ENCODE measurements around the gene CDC37L1.
"Not testable (repeated sequence)": the region's sequence is repeated elsewhere in the genome, so short reads cannot be mapped to it uniquely, and the experiment has no call there.

The CDC37L1 gene

DNA sequence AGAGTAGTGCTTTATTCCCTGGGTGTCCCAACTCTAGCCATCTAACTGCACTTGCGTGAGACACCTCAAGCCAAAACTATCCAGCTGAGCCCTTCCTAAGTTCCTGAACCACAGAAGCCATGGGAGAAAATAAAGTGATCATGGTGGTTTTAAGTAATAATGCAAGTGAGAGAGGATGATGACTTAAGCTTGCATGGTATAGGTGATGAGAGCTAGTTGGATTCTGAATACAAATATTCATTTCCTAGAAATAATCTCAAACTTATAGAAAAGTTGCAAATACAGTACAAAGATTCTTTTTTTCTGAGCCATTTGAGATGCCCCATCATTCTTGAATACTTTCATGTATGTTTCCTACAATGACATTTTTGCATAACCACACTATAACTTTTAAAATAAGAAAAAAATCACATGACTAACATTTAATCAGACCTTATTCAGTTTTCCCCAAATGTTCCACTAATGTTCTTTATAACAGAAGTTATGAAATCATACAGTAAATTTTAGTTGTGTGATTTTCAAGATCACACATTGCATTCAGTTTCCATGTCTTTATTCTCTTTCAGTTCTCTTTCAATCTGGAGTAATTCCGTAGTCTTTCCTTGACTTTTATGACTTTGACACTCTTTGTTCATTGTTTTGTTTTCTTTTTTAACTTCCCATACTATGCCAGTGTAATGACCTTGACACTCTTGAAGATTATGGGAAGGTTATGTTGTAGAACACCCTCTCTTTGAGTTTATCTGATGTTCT, 67.1 kb downstream of the CDC37L1 start:
- DNase-seq (ENCODE audit: extremely low read depth in 1 of 2, low read depth in 1 of 2): no peak

DNA sequence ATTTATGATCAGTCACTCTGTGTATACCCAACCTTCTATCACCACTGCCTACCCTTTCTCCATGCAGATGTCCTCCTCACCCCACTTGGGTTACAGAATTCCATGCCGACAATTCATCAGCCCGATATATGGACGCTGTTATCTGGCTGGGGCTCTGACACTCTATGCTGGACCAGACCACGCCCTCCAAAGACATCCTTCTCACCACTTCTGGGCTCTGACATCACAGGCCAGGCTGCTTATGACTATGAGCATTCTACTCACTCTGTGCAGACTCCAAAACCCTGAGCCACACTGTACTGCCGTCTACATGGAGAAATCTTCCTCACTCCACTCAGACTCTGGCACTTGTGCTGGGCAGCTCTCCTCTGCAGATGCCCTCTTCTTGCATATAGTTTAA, 69.2 kb downstream of the CDC37L1 start:
- no peak for DNase-seq (ENCODE audit: extremely low read depth in 1 of 2, low read depth in 1 of 2)

DNA sequence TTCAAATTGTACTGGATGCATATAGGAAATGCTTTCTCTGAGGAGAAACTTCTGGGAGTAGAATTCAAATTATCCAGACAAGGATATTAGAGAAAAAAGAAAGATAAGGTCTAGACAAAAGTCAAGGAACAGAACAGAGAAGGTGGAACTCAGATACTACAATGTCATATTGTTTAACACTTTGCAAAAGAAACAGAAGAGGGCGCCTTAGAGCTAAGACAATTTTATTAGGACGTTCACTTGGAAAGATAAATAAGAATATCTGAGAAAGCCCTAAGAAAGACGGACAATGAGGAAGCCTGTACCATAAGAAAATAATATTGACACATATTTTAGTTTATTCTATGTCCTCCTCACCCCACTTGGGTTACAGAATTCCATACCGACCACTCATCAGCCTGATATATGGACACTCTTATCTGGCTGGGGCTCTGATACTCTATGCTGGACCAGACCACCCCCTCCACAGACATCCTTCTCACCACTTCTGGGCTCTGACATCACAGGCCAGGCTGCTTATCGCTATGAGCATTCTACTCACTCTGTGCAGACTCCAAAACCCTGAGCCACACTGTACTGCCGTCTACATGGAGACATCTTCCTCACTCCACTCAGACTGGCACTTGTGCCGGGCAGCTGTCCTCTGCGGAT, 70.8 kb downstream of the CDC37L1 start:
- no peak for DNase-seq (ENCODE audit: extremely low read depth in 1 of 2, low read depth in 1 of 2)

DNA sequence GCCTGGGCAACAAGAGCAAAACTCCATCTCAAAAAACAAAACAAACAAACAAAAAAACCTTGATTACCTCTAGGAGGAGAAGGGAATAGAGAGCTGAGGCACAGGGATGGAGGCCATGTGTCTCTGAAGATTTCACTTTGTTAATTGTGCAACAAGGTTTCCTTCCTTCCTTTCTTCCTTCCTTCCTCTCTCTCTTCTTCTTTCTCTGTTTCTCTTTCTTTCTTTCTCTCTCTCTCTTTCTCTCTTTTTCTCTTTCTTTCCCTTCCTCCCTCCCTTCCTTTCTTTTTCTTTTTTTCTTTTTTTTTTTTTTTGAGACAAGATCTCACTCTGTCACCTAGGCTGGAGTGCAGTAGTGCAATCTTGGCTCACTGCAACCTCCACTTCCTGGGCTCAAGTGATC, 75.2 kb downstream of the CDC37L1 start:
- not testable (repeated sequence) for DNase-seq (ENCODE audit: extremely low read depth in 1 of 2, low read depth in 1 of 2)

DNA sequence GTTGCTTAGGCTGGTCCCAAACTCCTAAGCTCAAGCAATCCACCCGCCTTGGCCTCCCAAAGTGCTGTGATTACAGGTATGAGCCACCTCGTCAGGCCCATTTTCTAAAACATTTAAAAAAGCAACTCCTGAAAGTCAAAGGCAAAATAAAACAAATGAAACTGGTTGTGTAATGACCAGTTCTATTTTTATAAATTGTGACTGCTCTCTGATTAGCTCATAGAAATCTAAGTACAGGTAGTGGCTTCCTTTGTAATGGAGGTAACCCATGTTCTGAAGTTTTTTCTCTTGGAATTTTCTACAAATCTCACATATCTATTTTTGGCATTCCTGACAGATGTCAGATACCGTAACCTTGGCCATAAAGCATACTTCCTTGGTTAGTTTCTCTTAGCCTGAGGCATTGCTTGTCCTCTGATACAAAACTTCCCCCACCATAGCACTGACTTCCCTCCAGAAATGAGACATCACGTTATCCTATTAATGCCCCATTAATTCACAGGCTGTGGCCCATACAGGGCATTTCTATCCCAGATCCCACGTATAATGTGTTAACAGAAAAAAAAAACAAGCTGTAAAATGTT, 75.7 kb downstream of the CDC37L1 start:
- no peak for DNase-seq (ENCODE audit: extremely low read depth in 1 of 2, low read depth in 1 of 2)

DNA sequence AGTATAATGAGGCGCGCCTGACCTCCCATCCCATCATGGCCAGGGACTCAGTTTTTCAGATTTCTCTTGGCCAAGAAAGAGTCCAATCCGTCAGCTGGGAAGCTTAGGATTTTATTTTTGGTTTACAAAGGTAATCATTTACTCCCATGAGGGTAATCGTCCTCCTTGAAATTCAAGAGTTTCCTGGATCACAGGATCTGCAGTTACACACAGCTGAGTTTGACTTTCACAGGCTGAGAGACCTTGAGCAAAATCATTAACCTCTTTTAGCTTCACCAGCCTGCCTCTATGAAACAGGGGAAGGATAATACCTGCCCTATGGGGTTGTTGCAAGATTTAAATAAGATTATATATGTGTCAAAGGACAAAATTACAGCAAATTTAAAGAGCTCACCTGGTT, 77.1 kb downstream of the CDC37L1 start:
- no peak for DNase-seq (ENCODE audit: extremely low read depth in 1 of 2, low read depth in 1 of 2)
